ENCODE results near the gene VWA7. TPM values are rescaled to one million over a fixed set of nuclear protein-coding genes. Genes with fewer than 3 reads are reported as not detected.
A peak's percentile ranks its signal among the peaks of the same experiment; 100 is the strongest.
"Not testable (repeated sequence)": the region's sequence is repeated elsewhere in the genome, so short reads cannot be mapped to it uniquely, and the experiment has no call there.

Gene VWA7
- polyA plus RNA-seq, 1 experiment, result 0.10 TPM

GRCh38 chr6:31796993-31797385 is 19.9 kb upstream of the VWA7 start:
- ChIA-PET CTCF (interaction anchor here (0.6 to 2.3 kb wide), 3 partner anchors 9 to 49 kb away, joined by 3 to 25 read pairs (median 5); partner anchors contain the start of gene LSM2), POLR2A (interaction anchor here (1.4 to 2.9 kb wide), 3 partner anchors 17 to 31 kb away, joined by 3 to 27 read pairs (median 5); partner anchors contain the start of genes HSPA1A, HSPA1B and HSPA1L)
- Histone ChIP-seq H3K27ac (ENCODE audit: low read depth, low read length) (no peak overlapping the region), H3K27me3 (ENCODE audit: control insufficient read depth, insufficient read depth, low read length) (no peaks in the 10 kb centered on the region), H3K4me3 (ENCODE audit: low read depth, low read length) (no peak overlapping the region), H3K9me3 (ENCODE audit: control insufficient read depth, insufficient read depth, low read length) (no peaks in the 10 kb centered on the region)
- TF ChIP-seq CTCF (IDR thresholded peaks at IDR 0.05; ENCODE audit: low read depth, low read length), result no peak
- no peak for DNase-seq (ENCODE audit: low read depth, low spot score)

- H3K27me3 ChIP-seq (ENCODE audit: control insufficient read depth, insufficient read depth, low read length), result no peaks in the 10 kb centered on the region
- ChIA-PET CTCF (interaction anchor here (0.7 to 2.3 kb wide), 13 partner anchors 9 to 259 kb away, joined by 3 to 25 read pairs (median 3); partner anchors contain the start of genes LSM2 and LY6G6D), POLR2A (interaction anchor here (0.6 to 2.9 kb wide), 9 partner anchors 11 to 66 kb away, joined by 4 to 27 read pairs (median 5); partner anchors contain the start of genes HSPA1A, HSPA1B, HSPA1L and LSM2)
- peak within 1 kb of the TSS; percentile 77 for H3K27ac ChIP-seq (ENCODE audit: low read depth, low read length)
- peak; percentile 72 for TF ChIP-seq CTCF (IDR thresholded peaks at IDR 0.05; ENCODE audit: low read depth, low read length)
- peak within 1 kb of the TSS; percentile 84 for H3K4me3 ChIP-seq (ENCODE audit: low read depth, low read length)
- DNase-seq (ENCODE audit: low read depth, low spot score), result peak; percentile 62
- no peaks in the 10 kb centered on the region for H3K9me3 ChIP-seq (ENCODE audit: control insufficient read depth, insufficient read depth, low read length)
These were observed 18.6 kb upstream of the VWA7 start, which contains the start of gene VARS1 for GRCh38 chr6:31795616-31796298. Gene VARS1 (minus strand): TSS chr6:31795752. CDS start chr6:31795217, 535 bp downstream.

GRCh38 chr6:31794866-31795615 is 17.9 kb upstream of the VWA7 start:
- POLR2A ChIA-PET, result interaction anchor here (0.6 to 2.9 kb wide), 7 partner anchors 12 to 112 kb away, joined by 3 to 27 read pairs (median 7); partner anchors contain the start of genes HSPA1A, HSPA1B, HSPA1L and LSM2
- CTCF ChIA-PET, result interaction anchor here (1.0 to 2.3 kb wide), 6 partner anchors 8 to 80 kb away, joined by 3 to 25 read pairs (median 3); partner anchors contain the start of genes LSM2 and LY6G6D
- no peaks in the 10 kb centered on the region for H3K9me3 ChIP-seq (ENCODE audit: control insufficient read depth, insufficient read depth, low read length)
- DNase-seq (ENCODE audit: low read depth, low spot score), result no peak
- no peaks in the 10 kb centered on the region for H3K27me3 ChIP-seq (ENCODE audit: control insufficient read depth, insufficient read depth, low read length)
- peak overlapping the region; percentile 84 for H3K4me3 ChIP-seq (ENCODE audit: low read depth, low read length)
- peak overlapping the region; percentile 77 for H3K27ac ChIP-seq (ENCODE audit: low read depth, low read length)
- no peak for TF ChIP-seq CTCF (IDR thresholded peaks at IDR 0.05; ENCODE audit: low read depth, low read length)

- Histone ChIP-seq H3K9me3 (ENCODE audit: control insufficient read depth, insufficient read depth, low read length) (no peaks in the 10 kb centered on the region), H3K27ac (ENCODE audit: low read depth, low read length) (peak overlapping the region; percentile 77), H3K4me3 (ENCODE audit: low read depth, low read length) (peak overlapping the region; percentile 84), H3K27me3 (ENCODE audit: control insufficient read depth, insufficient read depth, low read length) (no peaks in the 10 kb centered on the region)
- no peak for TF ChIP-seq CTCF (IDR thresholded peaks at IDR 0.05; ENCODE audit: low read depth, low read length)
- ChIA-PET CTCF (interaction anchor here (1.0 to 2.3 kb wide), 2 partner anchors 8 to 12 kb away, joined by 3 to 25 read pairs; partner anchors contain the start of gene LSM2), POLR2A (interaction anchor here (1.7 to 2.9 kb wide), 3 partner anchors 12 to 33 kb away, joined by 7 to 27 read pairs (median 10); partner anchors contain the start of genes HSPA1B and LSM2)
- DNase-seq (ENCODE audit: low read depth, low spot score), result no peak
These were observed 17.3 kb upstream of the VWA7 start for GRCh38 chr6:31794294-31794865.

- H3K27ac ChIP-seq (ENCODE audit: low read depth, low read length); CTCF ChIA-PET: not testable (repeated sequence)
These were observed 16.8 kb upstream of the VWA7 start for GRCh38 chr6:31793927-31794245.

More at GRCh38 chr6:31793927-31794245, 16.8 kb upstream of the VWA7 start:
- H3K27me3 ChIP-seq (ENCODE audit: control insufficient read depth, insufficient read depth, low read length); H3K9me3 ChIP-seq (ENCODE audit: control insufficient read depth, insufficient read depth, low read length); POLR2A ChIA-PET; DNase-seq (ENCODE audit: low read depth, low spot score): not testable (repeated sequence)
- peak overlapping the region; percentile 84 for H3K4me3 ChIP-seq (ENCODE audit: low read depth, low read length)
